Osteocyte (in vitro differentiated cells): Measurements from ENCODE around the gene PTPRD. TPM values are rescaled to one million over a fixed set of nuclear protein-coding genes. Genes with fewer than 3 reads are reported as not detected.

Experiments used
- DNase-seq: peaks from one replicate; pipeline ENCODE4 v3.0.0; 2021; ENCODE audit warnings: mixed read lengths; ENCODE audit not compliant: unreplicated experiment; ENCODE audit errors: extremely low spot score
- H3K27ac Mint-ChIP-seq: one replicate; pipeline ENCODE4 v1.8.0; 2021; ENCODE audit warnings: mild to moderate bottlenecking, mixed read lengths; ENCODE audit not compliant: unreplicated experiment
- H3K27me3 Mint-ChIP-seq: one replicate; pipeline ENCODE4 v1.8.0; 2021; ENCODE audit warnings: mixed read lengths; ENCODE audit not compliant: unreplicated experiment
- H3K36me3 Mint-ChIP-seq: one replicate; pipeline ENCODE4 v1.8.0; 2021; ENCODE audit warnings: mixed read lengths; ENCODE audit not compliant: unreplicated experiment
- H3K4me1 Mint-ChIP-seq: one replicate; pipeline ENCODE4 v1.8.0; 2021; ENCODE audit warnings: mixed read lengths; ENCODE audit not compliant: unreplicated experiment
- H3K4me3 Mint-ChIP-seq: one replicate; pipeline ENCODE4 v1.8.0; 2021; ENCODE audit warnings: mild to moderate bottlenecking, moderate library complexity, mixed read lengths; ENCODE audit not compliant: unreplicated experiment
- H3K9me3 Mint-ChIP-seq: one replicate; pipeline ENCODE4 v1.8.0; 2021; ENCODE audit warnings: mixed read lengths; ENCODE audit not compliant: unreplicated experiment
- CTCF ChIP-seq: fragments of 200-600 bp; sonication (generic); IDR thresholded peaks from 2 replicates; pipeline ENCODE4 v1.5.0; 2021; ENCODE audit warnings: antibody characterized with exemption, mild to moderate bottlenecking, moderate library complexity
- total RNA-seq: library from RNA; stranded (reverse); gene quantifications from 2 replicates; pipeline ENCODE4 v1.2.1, GENCODE V29; 2021

Gene PTPRD
- total RNA-seq, 1 donor from 2014 or later, result 5.4 TPM

- Mint-ChIP-seq H3K36me3 (no peaks in the 10 kb centered on the region), H3K27ac (no peak overlapping the region), H3K9me3 (peaks cover 5% of the 10 kb centered on the region), H3K4me3 (no peak overlapping the region), H3K27me3 (no peaks in the 10 kb centered on the region), H3K4me1 (no peaks in the 10 kb centered on the region)
- TF ChIP-seq CTCF, result no peak
- DNase-seq, result no peak
These were observed 1704.9 kb downstream of the PTPRD start for GRCh38 chr9:8907868-8908267.

GRCh38 chr9:8905731-8906130, 1707.1 kb downstream of the PTPRD start:
- no peaks in the 10 kb centered on the region for H3K36me3 Mint-ChIP-seq
- no peak overlapping the region for H3K4me3 Mint-ChIP-seq
- no peaks in the 10 kb centered on the region for H3K4me1 Mint-ChIP-seq
- no peak for TF ChIP-seq CTCF
- H3K27ac Mint-ChIP-seq, result no peak overlapping the region
- peaks cover 5% of the 10 kb centered on the region for H3K9me3 Mint-ChIP-seq
- no peaks in the 10 kb centered on the region for H3K27me3 Mint-ChIP-seq
- DNase-seq, result no peak

- Mint-ChIP-seq H3K36me3 (no peaks in the 10 kb centered on the region), H3K4me3 (no peak overlapping the region), H3K9me3 (peaks cover 5% of the 10 kb centered on the region), H3K27ac (no peak overlapping the region), H3K4me1 (no peaks in the 10 kb centered on the region), H3K27me3 (no peaks in the 10 kb centered on the region)
- DNase-seq, result no peak
- no peak for TF ChIP-seq CTCF
These were observed 1707.9 kb downstream of the PTPRD start for GRCh38 chr9:8904771-8905515.

GRCh38 chr9:8903077-8903476, 1709.7 kb downstream of the PTPRD start:
- H3K4me3 Mint-ChIP-seq, result no peak overlapping the region
- H3K27me3 Mint-ChIP-seq, result no peaks in the 10 kb centered on the region
- no peak for DNase-seq
- no peak overlapping the region for H3K27ac Mint-ChIP-seq
- peaks cover 5% of the 10 kb centered on the region for H3K9me3 Mint-ChIP-seq
- H3K4me1 Mint-ChIP-seq, result no peaks in the 10 kb centered on the region
- no peaks in the 10 kb centered on the region for H3K36me3 Mint-ChIP-seq
- TF ChIP-seq CTCF, result no peak

GRCh38 chr9:8901146-8901545, 1711.7 kb downstream of the PTPRD start:
- Mint-ChIP-seq H3K36me3 (no peaks in the 10 kb centered on the region), H3K9me3 (no peaks in the 10 kb centered on the region), H3K27ac (no peak overlapping the region), H3K4me1 (no peaks in the 10 kb centered on the region), H3K27me3 (no peaks in the 10 kb centered on the region), H3K4me3 (no peak overlapping the region)
- no peak for DNase-seq
- no peak for TF ChIP-seq CTCF
